ENCODE results near the gene ATRN.

The ATRN gene

DNA sequence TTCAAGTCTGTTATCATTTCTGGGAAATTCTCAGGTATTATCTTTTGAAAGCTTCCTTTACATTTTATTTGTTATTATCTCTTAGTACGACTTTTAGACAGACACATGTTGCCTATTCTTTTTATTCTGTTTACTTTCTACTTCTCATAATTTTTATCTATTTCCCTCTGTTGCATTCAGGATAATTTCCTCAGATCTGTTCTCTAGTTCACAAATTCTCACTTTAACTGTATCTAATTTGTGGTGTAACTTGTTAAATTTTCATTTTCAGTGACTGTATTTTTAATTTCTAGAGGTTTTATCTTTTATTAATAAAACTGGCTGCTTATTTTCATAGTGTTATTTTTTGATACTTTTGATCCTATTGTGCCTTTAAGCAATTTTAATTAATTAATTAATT, 16.0 kb downstream of the ATRN start:
- Histone ChIP-seq H3K4me3 (replicated peaks; ENCODE audit: low read depth, low read length) (no peak overlapping the region), H3K27me3 (replicated peaks; ENCODE audit: control insufficient read depth, insufficient read depth, low read length) (no peaks in the 10 kb centered on the region), H3K36me3 (ENCODE audit: control insufficient read depth, insufficient read depth, low read length) (no peaks in the 10 kb centered on the region; the same call in 1 of the 2 replicates)
- DNase-seq (ENCODE audit: extremely low read depth, insufficient read length), result no peak
- TF ChIP-seq CTCF (IDR thresholded peaks at IDR 0.05; ENCODE audit: insufficient read depth, low read length, poor library complexity, severe bottlenecking), result no peak

GRCh38 chr20:3492669-3493068, 21.9 kb downstream of the ATRN start:
- DNase-seq (ENCODE audit: extremely low read depth, insufficient read length), result no peak
- Histone ChIP-seq H3K36me3 (ENCODE audit: control insufficient read depth, insufficient read depth, low read length) (no peaks in the 10 kb centered on the region; the same call in 1 of the 2 replicates), H3K4me3 (replicated peaks; ENCODE audit: low read depth, low read length) (no peak overlapping the region), H3K27me3 (replicated peaks; ENCODE audit: control insufficient read depth, insufficient read depth, low read length) (no peaks in the 10 kb centered on the region)
- TF ChIP-seq CTCF (IDR thresholded peaks at IDR 0.05; ENCODE audit: insufficient read depth, low read length, poor library complexity, severe bottlenecking), result no peak

DNA sequence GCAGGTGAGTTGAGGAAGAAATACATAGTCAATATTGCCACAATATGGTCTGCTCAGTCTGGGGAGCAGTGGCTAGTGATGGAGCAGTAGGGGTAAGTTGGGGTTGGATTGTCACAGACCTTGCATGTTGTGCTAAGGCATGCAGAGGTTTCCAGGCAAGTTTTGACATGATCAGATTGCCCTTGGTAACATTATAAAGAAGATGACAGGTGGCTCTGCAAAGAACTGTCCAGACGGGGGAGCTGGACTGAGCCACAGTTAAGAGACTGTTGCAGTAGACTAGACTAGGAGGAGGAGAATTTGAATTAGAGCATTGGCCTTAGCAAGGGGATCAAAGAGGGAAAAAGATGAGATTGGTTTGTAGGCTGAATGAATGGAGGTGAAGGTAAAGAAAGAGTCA, 23.4 kb downstream of the ATRN start:
- Histone ChIP-seq H3K36me3 (ENCODE audit: control insufficient read depth, insufficient read depth, low read length) (no peaks in the 10 kb centered on the region; the same call in 1 of the 2 replicates), H3K27me3 (replicated peaks; ENCODE audit: control insufficient read depth, insufficient read depth, low read length) (no peaks in the 10 kb centered on the region), H3K4me3 (replicated peaks; ENCODE audit: low read depth, low read length) (no peak overlapping the region)
- DNase-seq (ENCODE audit: extremely low read depth, insufficient read length), result no peak
- TF ChIP-seq CTCF (IDR thresholded peaks at IDR 0.05; ENCODE audit: insufficient read depth, low read length, poor library complexity, severe bottlenecking), result peak; percentile 31

DNA sequence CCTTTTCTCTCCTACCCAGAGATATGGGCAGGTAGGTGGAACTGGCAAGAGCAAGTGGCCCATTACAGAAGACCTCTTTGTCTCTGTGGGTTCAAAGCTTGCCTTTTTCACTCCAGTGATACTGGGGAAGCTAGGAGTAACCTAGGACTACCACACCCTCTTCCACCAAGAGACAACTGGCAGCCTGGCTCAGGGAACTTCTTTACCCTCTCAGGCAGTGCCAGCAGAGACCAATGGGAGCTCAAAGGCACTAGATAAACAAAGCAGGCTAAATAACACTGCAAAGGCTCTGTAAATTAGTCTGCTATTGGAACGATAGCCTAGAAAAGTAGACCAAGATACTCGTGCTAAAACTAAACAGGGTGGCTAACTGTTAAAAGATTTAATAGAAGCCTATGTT, 32.1 kb downstream of the ATRN start:
- H3K27me3 ChIP-seq (replicated peaks; ENCODE audit: control insufficient read depth, insufficient read depth, low read length), result no peaks in the 10 kb centered on the region
- TF ChIP-seq CTCF (IDR thresholded peaks at IDR 0.05; ENCODE audit: insufficient read depth, low read length, poor library complexity, severe bottlenecking), result no peak

GRCh38 chr20:3505148-3505547, 34.3 kb downstream of the ATRN start:
- Histone ChIP-seq H3K27me3 (replicated peaks; ENCODE audit: control insufficient read depth, insufficient read depth, low read length) (no peaks in the 10 kb centered on the region), H3K4me3 (replicated peaks; ENCODE audit: low read depth, low read length) (no peak overlapping the region), H3K36me3 (ENCODE audit: control insufficient read depth, insufficient read depth, low read length) (no peaks in the 10 kb centered on the region)
- DNase-seq (ENCODE audit: extremely low read depth, insufficient read length), result no peak
- no peak for TF ChIP-seq CTCF (IDR thresholded peaks at IDR 0.05; ENCODE audit: insufficient read depth, low read length, poor library complexity, severe bottlenecking)

More for the DNA sequence above, 32.1 kb downstream of the ATRN start:
- Histone ChIP-seq H3K4me3 (replicated peaks; ENCODE audit: low read depth, low read length) (no peak overlapping the region), H3K36me3 (ENCODE audit: control insufficient read depth, insufficient read depth, low read length) (no peaks in the 10 kb centered on the region)
- DNase-seq (ENCODE audit: extremely low read depth, insufficient read length), result no peak

DNA sequence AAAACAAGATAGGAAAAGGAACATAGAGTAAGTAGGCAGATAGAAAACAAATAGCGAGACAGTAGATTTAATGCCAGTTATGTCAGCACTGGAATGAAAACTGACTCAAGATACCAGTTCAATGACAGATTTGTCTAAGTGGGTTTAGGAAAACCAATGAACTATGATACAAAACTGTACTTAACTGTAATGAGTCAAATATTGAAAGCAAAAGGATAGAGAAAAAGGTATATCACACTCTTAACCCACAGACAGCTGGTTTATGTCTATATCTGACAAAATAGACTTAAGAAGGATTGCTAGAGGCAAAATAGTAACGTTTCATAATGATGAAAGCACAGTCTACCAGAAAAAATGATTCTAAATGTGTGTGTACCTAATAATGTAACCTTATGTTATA, 38.2 kb downstream of the ATRN start:
- DNase-seq (ENCODE audit: extremely low read depth, insufficient read length), result peak; percentile 46
- no peaks in the 10 kb centered on the region for H3K36me3 ChIP-seq (ENCODE audit: control insufficient read depth, insufficient read depth, low read length)
- no peaks in the 10 kb centered on the region for H3K27me3 ChIP-seq (replicated peaks; ENCODE audit: control insufficient read depth, insufficient read depth, low read length)
- H3K4me3 ChIP-seq (replicated peaks; ENCODE audit: low read depth, low read length), result no peak overlapping the region
- no peak for TF ChIP-seq CTCF (IDR thresholded peaks at IDR 0.05; ENCODE audit: insufficient read depth, low read length, poor library complexity, severe bottlenecking)
